GM21423 (cell line): Measurements from ENCODE around the gene ATF4.

Experiments
- ATAC-seq: cut with Tn5 transposase; IDR thresholded peaks from one replicate; pipeline ENCODE4 v1.9.1; 2021; ENCODE audit warnings: mild to moderate bottlenecking, moderate library complexity; ENCODE audit not compliant: unreplicated experiment

The ATF4 gene, protein sequence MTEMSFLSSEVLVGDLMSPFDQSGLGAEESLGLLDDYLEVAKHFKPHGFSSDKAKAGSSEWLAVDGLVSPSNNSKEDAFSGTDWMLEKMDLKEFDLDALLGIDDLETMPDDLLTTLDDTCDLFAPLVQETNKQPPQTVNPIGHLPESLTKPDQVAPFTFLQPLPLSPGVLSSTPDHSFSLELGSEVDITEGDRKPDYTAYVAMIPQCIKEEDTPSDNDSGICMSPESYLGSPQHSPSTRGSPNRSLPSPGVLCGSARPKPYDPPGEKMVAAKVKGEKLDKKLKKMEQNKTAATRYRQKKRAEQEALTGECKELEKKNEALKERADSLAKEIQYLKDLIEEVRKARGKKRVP

DNA sequence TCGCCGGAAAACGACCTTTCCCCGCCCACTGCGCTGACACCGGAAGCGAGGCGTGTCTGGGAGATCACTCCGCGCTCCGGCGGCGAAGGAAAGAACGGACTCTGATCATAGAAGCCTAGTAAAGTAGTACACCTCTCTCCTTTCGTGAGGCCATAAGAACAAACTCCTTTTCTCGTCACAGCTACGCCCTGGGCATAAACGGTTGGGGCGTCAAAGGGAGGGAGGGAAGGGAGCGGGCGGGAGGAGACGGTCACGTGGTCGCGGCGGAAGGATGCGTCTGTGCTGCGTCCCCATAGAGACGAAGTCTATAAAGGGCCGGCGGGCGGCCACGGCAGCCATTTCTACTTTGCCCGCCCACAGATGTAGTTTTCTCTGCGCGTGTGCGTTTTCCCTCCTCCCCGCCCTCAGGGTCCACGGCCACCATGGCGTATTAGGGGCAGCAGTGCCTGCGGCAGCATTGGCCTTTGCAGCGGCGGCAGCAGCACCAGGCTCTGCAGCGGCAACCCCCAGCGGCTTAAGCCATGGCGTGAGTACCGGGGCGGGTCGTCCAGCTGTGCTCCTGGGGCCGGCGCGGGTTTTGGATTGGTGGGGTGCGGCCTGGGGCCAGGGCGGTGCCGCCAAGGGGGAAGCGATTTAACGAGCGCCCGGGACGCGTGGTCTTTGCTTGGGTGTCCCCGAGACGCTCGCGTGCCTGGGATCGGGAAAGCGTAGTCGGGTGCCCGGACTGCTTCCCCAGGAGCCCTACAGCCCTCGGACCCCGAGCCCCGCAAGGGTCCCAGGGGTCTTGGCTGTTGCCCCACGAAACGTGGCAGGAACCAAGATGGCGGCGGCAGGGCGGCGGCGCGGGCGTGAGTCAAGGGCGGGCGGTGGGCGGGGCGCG is at the start of gene ATF4:
Gene ATF4, plus strand, starts transcription at position 337 of the 880 bp plus-strand sequence. CDS start 884 bp downstream, outside the sequence.
- peak; percentile 36 for ATAC-seq

DNA sequence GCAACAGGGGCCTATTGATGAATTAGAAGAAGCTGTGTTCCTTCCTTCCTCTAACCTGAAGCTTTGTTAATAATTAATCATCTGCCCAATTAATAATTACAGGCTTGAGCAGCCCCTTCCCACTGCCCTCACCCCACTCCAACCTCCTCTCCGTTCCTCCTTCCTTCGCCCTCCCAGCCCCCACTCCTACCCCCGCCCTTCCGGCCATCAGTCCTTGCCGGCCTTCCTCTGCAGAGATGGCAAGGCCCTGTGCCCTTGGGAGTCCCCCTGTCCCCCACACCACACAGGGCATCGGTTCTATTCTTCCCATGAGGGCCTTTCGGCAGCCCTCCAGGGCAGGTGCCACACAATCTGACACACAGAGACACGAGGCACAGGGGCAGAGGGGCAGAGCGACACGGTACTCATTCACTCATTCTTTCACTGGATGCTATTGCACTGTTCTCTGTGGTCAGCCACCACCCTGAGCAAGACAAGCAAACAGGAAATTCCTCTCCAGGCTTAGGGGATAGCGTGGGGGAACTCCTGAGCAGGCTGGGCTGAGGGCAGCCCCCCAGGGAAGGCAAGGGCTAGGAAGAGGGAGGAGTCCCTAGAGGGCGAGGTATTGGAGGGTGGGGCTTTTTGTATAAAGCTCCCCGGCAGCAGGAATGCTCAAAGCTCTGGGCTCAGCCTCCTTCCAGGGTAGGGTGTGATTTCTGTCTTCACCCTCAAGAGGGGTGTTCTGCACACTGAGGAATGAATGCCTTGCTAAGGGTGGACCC is 48.8 kb upstream of the ATF4 start:
- ATAC-seq = peak; percentile 61

DNA sequence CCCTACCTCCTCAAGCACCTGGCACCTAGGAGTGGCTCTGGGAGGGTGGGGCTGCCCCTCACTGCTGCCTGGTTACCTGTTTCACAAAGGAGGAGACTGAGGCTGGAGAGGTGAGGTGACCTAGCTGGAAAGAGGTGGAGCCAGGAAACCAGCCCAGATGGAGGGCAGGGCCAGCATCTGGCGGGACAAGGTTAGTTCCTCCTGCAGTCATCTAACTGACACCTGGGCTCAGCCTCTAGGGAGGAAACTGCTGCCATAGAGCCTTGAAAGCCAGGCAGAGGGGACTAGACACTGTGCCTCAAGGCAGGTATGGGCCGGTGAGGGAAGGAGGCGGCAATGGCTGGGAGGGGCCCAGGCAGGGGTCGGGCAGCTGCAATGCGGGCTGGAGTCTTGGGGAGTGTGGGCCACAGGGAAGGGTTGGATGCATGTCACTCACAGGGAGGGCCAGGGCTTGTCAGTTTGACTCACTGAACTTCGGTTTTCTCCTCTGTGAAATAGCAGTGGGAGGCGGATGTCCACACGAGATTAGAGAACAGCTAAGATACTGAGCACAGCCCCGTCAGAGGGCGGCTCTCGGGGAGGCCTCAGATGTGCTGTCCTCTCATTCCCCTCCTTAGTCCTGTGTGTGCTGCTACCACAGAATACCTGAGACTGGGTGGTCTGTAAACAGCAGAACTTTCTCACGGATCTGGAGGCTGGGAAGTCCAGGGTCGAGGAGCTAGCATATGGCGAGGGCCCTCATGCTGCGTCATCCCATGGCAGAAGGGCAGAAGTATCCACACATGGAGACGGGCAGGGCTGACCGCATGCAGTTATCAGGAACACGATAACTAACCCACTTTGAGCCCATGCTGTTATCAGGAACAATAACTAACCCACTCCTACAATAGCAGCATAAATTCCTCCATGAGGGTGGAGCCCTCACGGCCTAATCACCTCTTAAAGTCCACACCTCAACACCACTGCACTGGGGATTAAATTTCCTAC is 47.5 kb upstream of the ATF4 start:
- ATAC-seq = no peak

DNA sequence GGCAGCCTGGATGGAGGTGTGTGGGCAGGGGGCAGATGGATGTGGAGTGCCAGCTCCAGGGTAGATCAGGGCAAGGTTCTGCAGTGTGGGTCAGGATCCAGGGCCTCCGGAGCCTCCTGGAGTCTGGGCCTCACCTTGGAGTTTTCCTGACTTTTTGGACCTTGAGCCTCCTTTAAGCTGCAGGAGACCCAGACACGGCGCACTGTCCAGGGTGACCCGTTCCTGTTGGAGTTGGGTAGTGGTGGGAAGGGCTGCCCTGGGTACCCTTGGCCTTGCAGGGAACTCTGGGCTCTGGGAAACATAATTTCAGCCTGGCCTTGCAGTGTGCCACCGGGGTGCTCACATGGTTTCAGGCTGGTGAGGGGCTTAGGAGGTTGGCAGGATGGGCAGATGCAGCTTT is 46.5 kb upstream of the ATF4 start:
- ATAC-seq = no peak

DNA sequence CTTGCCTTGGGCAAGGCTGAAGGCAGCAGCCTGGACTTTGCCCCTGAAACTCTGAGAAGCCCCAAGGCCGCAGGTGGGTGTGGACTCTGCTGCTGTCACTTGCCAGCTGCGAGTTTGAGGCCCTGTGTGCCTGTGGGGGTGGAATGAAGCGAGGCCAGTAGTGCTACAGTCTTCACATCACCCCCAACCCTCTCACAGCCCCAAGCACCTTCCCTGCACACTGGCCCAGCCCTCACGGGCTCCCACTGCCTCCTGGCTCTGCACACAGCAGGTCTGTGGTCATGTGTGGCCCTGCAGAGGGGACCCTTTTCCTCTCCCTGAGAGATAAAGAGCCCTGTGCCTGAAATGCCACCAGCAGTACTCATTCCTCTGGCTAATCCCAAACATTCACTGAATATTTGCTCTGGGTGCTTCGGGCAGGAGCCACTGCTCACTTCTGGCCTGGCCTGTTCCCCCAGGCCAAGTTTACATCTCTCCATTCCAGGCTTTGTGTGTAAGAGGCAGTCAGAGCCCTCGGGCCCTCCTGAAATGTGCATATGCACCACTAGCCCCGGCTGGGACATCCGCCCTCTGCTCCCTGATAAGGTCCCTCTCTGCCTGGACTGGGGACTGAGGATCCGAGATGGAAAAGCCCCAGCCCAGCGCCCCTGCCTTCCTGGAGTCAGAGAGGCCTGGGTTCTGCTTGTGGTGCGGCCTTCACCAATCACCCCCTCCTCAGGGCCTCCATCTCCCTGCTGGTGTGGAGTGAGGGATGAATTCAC is 45.8 kb upstream of the ATF4 start:
- ATAC-seq = no peak

DNA sequence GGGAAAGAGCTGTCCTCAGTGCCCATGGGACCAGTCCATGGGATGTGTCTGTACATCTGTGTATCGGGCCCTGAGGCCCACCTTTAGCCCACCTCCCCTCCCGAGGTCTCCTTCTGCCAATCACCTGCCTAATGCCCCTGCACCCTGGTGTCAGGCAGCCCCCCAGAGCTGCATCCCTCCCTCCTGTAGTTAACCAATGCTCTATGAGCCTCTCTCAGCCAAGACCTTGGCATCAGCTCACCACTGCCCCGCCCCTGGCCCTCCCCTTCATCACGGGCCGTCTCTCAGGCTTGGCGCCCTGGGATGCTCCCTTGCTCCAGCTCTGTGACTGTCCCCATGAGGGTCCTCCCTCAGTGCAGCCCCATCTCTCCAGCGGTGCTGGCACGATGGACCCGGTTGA is 45.0 kb upstream of the ATF4 start:
- ATAC-seq = no peak

DNA sequence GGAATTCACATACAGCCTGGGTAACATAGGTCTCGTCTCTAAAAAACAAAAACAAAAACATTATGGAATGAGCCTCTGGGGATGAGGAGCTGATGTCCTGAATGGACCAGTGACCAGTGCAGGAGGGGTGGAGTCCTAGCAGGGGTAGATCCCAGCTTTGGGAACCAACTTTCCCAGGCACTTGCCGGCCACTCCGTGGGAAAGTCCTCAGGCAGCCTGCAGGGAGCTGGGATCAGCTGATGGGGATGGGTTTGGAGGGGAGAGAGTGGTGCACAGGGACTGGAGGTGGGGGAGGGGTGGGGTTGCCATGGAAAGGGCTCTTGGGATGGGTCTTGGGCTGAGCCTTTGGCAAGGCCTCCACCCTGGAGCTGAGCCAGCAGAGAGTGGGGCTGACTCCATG is 44.5 kb upstream of the ATF4 start:
- no peak for ATAC-seq

DNA sequence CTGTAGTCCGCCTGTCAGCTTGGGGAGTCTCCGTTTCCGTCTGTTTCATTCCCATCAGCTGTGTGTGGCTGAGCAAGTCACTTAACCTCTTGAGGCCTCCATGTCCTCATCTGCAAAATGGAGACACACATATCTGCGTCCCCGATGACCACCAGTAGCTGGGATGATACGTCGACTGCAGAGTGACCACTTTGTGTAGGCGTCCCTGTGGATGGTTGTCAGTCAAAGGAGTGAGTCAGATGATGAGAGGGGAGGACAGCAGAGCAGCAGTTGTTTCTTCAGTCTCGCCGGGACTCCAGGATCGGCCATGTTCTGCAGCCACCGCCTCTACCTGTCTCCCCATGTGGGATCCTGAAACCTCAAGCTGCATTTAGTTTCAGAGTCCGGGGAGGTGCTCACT is 43.7 kb upstream of the ATF4 start:
- ATAC-seq = no peak

DNA sequence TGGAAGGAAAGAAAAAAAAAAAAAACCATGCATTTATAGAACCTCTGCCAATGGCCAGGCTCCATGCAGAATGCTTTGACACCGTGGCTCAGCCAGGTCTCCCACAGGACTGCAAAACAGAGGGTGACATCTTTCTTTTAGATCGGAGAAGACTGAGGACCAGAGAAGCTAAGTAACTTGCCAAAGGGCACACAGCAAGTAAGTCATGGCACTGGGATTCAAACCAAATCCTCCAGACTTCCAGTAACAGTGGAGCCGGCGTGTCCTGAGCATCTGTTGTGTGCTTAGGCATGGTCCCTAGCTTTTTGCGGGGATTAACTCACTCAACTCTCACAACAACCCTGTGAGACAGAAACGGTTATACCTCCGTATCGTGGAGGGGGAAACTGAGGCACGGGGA is 42.8 kb upstream of the ATF4 start:
- no peak for ATAC-seq

DNA sequence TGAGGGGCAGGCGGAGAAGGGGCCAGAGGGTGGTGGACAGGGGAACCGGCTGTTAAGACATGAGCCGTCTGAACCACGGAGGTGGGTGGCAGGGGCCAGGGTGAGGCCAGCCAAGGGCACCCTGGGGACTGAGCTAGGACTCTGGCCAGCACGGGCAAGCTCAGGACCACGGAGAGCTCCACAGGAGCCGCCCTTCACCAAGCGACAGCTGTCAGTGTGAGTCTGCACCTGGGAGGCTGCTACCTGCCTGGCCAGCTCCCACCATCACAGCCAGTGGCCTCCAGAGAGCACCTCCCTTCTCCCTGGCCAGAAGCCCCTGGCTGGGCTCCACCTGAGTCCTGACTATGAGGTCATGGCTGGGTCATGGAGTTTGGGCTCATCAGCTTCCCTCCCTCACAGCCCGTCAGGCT is 41.9 kb upstream of the ATF4 start:
- ATAC-seq = no peak

DNA sequence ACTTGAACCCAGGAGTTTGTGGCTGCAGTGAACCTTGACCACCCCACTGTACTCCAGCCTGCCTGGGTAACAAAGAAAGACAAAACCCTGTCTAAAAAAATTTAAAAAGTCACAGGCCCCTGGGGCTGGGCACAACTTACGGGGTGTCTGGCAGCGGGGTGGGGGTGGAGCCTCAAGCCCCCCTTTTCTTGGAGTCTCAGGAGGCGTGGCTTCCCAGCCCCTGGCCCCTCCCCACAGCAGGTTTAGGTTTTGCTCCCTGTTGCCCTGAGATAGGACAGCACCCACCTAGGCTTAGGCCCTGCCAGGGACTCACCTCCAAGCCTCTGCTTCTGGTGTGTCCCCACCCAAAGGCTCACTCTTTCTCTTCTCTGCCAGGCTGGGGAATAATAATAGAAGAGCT is 41.1 kb upstream of the ATF4 start:
- no peak for ATAC-seq

DNA sequence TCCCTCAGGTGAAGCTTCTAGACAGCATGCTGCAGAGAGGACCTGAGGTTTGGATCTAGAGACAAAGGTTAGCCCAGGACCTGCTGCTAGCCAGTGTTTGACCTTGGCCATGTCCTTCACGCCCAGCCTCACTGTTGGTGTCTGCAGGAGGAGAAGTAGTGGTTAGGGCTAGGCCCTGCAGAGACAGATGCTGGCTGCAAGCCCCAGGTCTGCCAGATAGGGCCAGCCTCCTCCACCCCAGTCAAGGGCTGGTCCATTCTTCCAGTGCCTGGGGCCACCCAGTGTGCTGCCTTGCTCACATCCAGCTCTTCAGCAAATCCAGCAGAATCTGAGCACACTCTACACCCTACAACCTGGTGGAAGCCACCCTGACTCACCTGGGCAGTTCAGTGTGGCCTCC is 39.8 kb upstream of the ATF4 start:
- no peak for ATAC-seq

DNA sequence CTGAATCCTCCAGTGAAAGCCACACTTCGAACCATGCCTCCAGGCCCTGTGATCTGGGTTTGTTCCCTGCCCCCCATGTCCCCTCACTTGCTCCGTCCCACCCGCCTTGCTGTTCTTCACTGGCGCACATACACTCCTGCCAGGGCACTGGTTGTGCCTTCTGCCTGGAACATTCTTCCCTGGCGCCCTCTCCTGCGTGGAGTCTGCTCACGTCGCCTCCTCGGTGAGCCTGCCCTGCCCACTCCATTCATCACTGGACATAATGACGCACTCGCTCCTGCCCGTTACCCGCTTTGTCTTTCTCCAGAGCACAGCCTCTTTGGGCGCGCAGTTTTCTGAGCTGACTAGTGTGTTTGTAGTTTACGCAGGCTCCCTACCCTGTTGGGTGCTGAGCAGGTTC is 39.3 kb upstream of the ATF4 start:
- ATAC-seq = no peak

DNA sequence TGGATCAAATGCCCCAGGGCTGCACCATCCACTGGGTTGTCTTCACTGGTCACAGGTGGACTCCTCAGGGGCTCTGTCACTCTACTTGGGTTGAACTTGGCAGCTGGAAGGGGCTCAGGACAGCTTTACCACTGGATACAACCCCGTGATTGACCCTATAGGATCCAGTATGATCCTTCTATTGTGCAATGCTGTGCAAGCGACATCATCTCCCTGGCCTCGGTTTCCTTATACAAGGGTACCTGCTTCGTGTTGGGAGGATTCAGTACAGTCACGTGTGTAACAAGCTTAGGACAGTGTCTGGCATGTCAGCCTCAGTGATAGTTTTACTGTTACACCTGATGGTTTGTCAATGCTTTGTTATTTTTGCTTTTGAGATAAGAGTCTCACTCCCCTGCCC is 38.8 kb upstream of the ATF4 start:
- no peak for ATAC-seq

DNA sequence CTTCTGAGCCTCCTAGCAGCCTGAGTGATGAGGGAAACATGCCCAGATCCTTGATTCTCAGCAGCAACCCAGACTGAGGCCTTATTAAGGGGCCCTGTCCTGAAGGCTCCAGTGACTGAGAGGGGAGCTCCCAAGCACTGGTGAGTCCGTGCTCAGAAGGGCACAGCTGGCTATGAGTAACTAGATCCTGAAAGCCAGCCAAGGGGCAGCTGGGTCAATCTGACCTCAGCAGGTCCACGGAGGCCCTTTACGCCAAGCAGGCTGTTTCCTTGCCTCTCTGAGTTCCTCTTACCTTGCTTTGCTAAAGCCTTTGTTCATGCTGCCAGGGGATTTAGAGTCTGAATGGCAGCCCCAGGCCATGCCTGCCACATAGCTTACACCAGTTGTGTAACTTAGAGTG is 37.6 kb upstream of the ATF4 start:
- ATAC-seq = no peak

DNA sequence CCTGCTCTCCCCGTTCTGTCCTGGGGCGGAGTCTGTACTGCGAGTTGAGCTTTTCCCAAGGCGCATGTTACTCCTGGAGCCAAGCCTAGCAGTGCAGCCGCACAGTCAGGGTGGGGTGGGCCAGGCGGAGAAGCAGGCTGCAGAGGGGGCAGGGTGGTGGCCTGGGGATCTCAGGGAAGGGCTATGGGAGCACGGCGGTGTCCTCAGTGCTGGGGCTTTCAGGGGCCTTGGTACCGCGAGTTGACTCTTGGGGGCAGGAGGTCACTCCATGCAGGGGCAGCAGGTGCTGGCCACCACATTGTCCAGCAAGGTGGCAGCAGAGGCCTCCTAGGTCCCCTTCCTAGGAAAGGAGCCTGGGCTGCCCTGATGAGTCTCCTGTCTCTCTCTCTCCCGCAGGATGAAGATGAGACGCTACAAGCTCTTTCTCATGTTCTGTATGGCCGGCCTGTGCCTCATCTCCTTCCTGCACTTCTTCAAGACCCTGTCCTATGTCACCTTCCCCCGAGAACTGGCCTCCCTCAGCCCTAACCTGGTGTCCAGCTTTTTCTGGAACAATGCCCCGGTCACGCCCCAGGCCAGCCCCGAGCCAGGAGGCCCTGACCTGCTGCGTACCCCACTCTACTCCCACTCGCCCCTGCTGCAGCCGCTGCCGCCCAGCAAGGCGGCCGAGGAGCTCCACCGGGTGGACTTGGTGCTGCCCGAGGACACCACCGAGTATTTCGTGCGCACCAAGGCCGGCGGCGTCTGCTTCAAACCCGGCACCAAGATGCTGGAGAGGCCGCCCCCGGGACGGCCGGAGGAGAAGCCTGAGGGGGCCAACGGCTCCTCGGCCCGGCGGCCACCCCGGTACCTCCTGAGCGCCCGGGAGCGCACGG is 33.2 kb upstream of the ATF4 start:
- no peak for ATAC-seq

DNA sequence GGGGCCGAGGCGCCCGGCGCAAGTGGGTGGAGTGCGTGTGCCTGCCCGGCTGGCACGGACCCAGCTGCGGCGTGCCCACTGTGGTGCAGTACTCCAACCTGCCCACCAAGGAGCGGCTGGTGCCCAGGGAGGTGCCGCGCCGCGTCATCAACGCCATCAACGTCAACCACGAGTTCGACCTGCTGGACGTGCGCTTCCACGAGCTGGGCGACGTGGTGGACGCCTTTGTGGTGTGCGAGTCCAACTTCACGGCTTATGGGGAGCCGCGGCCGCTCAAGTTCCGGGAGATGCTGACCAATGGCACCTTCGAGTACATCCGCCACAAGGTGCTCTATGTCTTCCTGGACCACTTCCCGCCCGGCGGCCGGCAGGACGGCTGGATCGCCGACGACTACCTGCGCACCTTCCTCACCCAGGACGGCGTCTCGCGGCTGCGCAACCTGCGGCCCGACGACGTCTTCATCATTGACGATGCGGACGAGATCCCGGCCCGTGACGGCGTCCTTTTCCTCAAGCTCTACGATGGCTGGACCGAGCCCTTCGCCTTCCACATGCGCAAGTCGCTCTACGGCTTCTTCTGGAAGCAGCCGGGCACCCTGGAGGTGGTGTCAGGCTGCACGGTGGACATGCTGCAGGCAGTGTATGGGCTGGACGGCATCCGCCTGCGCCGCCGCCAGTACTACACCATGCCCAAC is 32.4 kb upstream of the ATF4 start:
- no peak for ATAC-seq

DNA sequence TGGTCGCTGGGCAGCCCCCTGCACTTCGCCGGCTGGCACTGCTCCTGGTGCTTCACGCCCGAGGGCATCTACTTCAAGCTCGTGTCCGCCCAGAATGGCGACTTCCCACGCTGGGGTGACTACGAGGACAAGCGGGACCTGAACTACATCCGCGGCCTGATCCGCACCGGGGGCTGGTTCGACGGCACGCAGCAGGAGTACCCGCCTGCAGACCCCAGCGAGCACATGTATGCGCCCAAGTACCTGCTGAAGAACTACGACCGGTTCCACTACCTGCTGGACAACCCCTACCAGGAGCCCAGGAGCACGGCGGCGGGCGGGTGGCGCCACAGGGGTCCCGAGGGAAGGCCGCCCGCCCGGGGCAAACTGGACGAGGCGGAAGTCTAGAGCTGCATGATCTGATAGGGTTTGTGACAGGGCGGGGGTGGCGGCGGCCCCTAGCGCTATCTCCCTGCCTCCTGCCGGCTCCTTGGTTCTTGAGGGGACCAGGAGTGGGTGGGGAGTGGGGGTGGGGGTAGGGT is 31.7 kb upstream of the ATF4 start:
- no peak for ATAC-seq
